Prostate gland (tissue), 2 donors: ENCODE measurements around the gene USP15. TPM values are rescaled to one million over a fixed set of nuclear protein-coding genes. Genes with fewer than 3 reads are reported as not detected.

Experiments
- DNase-seq: peaks from one replicate; pipeline ENCODE4 v3.0.0-alpha.2; 2019; ENCODE audit warnings: low spot score
- H3K27ac ChIP-seq, 2 donors: fragments of 200-600 bp; sonication (generic); 2 replicates each; pipeline ENCODE4 v1.5.1; 2017 to 2019
- H3K27me3 ChIP-seq: fragments of 200-600 bp; sonication (generic); replicated peaks from 2 replicates; pipeline ENCODE4 v1.5.1; 2019; ENCODE audit not compliant: insufficient read depth
- H3K36me3 ChIP-seq, 2 donors: fragments of 200-600 bp; sonication (generic); 1 replicate in 1 of 2; 2 replicates in 1 of 2; pipeline versions ENCODE4 v1.5.1 to v1.8.1; 2017 to 2019
- H3K4me1 ChIP-seq: fragments of 200-600 bp; sonication (generic); replicated peaks from 2 replicates; pipeline ENCODE4 v1.5.1; 2019
- H3K4me3 ChIP-seq, 2 donors: fragments of 200-600 bp; sonication (generic); 2 replicates each; pipeline ENCODE4 v1.5.1; 2017 to 2019
- H3K9me3 ChIP-seq: fragments of 200-600 bp; sonication (generic); 2 replicates; pipeline ENCODE4 v1.5.1; 2017
- POLR2A ChIP-seq: fragments of 450-650 bp; IDR thresholded peaks from one replicate; pipeline ENCODE4 v1.6.1; 2016; ENCODE audit warnings: antibody characterized with exemption, mild to moderate bottlenecking
- POLR2AphosphoS5 ChIP-seq: sonication (generic); formaldehyde crosslinking; IDR thresholded peaks from one replicate; pipeline ENCODE4 v1.6.1; 2017; ENCODE audit warnings: antibody characterized with exemption
- WGBS: methylation state at CpG from one replicate; pipeline ENCODE4 v1.1.5; 2018; 5-methylcytosine and 5-hydroxymethylcytosine counted together
- intact Hi-C: fragments of 100-400 bp; cut with DNase I; formaldehyde crosslinking; loops from one replicate; pipeline ENCODE4 v1.14.2; 2022
- total RNA-seq, 2 donors: library from RNA; depleted of rRNA; stranded (reverse); fragments of >200 nt; gene quantifications; one replicate each; pipeline ENCODE4 v1.1.0, GENCODE V29; 2016
- TF ChIP-seq, protein P1 (sequence below), 4 experiments: fragments of 200-600 bp in 2 of 4; fragments of 450-650 bp in 2 of 4; sonication (generic) in 2 of 4; IDR thresholded peaks; 1 replicate in 3 of 4; 2 replicates in 1 of 4; pipeline ENCODE4 v1.5.1; 2016 to 2019; ENCODE audit warnings: antibody characterized with exemption in 4 of 4, mild to moderate bottlenecking in 2 of 4, moderate library complexity in 2 of 4

USP15 gene
- total RNA-seq, 2 donors from 2014 or later: 33.6 to 59.4 TPM

DNA sequence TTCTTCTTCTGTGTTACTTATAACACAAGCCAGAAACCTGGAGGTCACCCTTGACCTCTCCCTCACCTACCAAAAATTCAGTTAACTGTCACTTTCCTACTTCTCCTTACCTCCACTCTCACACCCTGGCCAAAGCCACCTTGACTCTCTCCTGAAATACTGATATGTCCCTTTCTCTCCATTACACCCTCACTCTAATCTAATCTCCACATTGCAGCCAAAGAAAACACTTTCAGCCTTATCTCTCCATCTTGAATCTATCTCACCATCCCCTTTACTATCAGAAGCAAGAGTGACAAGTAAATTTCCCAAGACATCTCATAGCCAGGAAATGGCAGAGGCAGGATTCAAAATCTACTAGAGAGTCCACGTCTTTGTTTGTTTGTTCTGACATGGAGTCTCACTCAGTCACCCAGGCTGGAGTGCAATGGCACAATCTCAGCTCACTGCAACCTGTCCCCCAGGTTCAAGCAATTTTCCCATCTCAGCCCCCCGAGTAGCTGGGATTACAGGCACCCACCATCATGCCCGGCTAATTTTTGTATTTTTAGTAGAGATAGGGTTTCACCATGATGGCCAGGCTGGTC is 28.0 kb upstream of the USP15 start:
- no peak for DNase-seq
- Histone ChIP-seq H3K27ac (no peak overlapping the region), H3K36me3 (no peaks in the 10 kb centered on the region), H3K27me3 (no peaks in the 10 kb centered on the region), H3K9me3 (no peaks in the 10 kb centered on the region), H3K4me1 (no peaks in the 10 kb centered on the region), H3K4me3 (no peak overlapping the region)
- WGBS: 83% methylated on average over 3 of the region's 3 CpGs
- intact Hi-C loops: no loop called here
- no peak for TF ChIP-seq POLR2AphosphoS5
- TF ChIP-seq, protein P1, sequence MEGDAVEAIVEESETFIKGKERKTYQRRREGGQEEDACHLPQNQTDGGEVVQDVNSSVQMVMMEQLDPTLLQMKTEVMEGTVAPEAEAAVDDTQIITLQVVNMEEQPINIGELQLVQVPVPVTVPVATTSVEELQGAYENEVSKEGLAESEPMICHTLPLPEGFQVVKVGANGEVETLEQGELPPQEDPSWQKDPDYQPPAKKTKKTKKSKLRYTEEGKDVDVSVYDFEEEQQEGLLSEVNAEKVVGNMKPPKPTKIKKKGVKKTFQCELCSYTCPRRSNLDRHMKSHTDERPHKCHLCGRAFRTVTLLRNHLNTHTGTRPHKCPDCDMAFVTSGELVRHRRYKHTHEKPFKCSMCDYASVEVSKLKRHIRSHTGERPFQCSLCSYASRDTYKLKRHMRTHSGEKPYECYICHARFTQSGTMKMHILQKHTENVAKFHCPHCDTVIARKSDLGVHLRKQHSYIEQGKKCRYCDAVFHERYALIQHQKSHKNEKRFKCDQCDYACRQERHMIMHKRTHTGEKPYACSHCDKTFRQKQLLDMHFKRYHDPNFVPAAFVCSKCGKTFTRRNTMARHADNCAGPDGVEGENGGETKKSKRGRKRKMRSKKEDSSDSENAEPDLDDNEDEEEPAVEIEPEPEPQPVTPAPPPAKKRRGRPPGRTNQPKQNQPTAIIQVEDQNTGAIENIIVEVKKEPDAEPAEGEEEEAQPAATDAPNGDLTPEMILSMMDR (IDR thresholded peaks at IDR 0.05): no peak
- TF ChIP-seq POLR2A: no peak

DNA sequence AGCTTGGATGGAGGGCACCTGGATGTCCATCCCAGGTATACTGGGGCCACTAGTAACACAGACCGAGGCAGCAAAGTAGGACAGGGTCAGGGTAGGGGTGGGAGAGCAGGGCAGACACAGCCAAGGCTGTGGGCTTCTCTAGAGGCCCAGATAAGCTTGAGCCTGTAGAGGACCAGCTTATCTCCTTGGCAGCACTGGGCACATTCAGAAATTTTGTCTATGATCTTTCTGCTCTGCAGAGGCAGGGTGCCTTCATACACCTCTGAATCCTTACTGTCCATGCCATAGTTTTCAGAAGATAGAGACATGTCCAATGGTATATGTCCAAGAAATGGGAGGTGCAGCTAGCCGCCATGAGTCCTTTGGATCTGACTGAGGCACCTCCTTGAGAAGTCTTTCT is 26.4 kb upstream of the USP15 start:
- TF ChIP-seq, protein P1 (IDR thresholded peaks at IDR 0.05): no peak
- TF ChIP-seq POLR2AphosphoS5: no peak
- TF ChIP-seq POLR2A: no peak
- no peak for DNase-seq
- H3K4me1 ChIP-seq: no peaks in the 10 kb centered on the region
- no peak overlapping the region for H3K27ac ChIP-seq
- H3K36me3 ChIP-seq: no peaks in the 10 kb centered on the region
- intact Hi-C loops: no loop called here
- 87% methylated on average over 2 of the region's 2 CpGs for WGBS
- H3K4me3 ChIP-seq: no peak overlapping the region
- no peaks in the 10 kb centered on the region for H3K9me3 ChIP-seq
- H3K27me3 ChIP-seq: no peaks in the 10 kb centered on the region

DNA sequence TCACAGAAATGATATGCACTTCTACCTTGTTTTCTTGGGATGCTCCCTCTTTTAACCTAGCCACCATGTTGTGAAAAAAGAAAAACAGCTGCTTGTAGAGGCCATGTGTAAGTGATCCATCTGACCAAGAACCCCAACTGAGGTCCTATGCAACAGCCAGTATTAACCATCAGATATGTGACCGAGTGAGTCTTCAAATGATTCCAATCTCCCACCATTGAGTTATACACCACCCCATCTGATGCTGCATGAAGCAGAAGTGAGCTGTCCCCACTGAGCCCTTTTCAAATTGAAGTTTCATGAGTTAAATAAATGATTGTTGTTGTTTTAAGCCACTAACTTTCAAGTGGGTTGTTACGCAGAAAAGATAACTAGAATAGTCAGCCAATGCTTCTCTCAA is 20.6 kb upstream of the USP15 start:
- no peaks in the 10 kb centered on the region for H3K27me3 ChIP-seq
- no peak overlapping the region for H3K4me3 ChIP-seq
- 91% methylated on average over 2 of the region's 2 CpGs for WGBS
- no peaks in the 10 kb centered on the region for H3K9me3 ChIP-seq
- TF ChIP-seq POLR2A (no peak), POLR2AphosphoS5 (no peak)
- TF ChIP-seq, protein P1 (IDR thresholded peaks at IDR 0.05): no peak
- intact Hi-C loops: no loop called here
- no peaks in the 10 kb centered on the region for H3K4me1 ChIP-seq
- H3K36me3 ChIP-seq: no peaks in the 10 kb centered on the region
- no peak overlapping the region for H3K27ac ChIP-seq
- no peak for DNase-seq

DNA sequence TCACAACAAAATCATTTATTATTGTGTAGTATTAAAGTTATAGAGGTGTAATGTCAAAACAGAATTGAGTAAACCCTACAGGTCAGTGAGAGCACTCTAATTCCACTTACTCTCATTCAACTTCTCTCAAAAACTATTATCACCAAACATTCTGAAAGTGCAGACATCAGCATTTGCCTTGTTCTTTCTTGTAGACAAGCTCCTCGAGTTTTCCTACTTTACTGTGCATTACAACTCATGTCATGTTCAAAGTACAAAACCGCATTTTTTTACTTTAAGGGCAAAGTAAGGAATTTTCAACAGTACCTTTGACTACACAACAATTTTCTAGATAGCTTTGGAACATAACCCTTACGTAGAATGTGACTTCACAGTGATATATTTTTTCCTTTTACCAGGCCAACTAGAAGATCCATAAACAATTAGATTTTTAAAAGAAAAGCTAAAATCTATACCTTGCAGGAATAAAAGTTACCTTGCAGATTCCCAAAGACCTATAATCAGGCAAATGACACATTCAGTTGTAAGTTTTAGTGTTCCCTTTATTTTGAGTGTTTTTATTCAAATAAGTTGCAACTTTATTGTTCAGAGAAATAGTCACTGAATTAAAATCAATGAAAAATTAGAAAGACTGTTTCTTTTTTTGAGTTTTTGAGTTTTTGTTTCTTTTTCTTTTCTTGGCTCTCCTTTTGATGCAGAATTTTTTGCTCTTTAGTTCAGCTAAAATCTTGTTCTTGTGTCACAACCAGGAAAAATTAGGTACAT is 12.7 kb upstream of the USP15 start:
- H3K36me3 ChIP-seq: no peaks in the 10 kb centered on the region
- H3K27ac ChIP-seq: no peak overlapping the region
- no peak for TF ChIP-seq POLR2AphosphoS5
- TF ChIP-seq POLR2A: no peak
- TF ChIP-seq, protein P1 (IDR thresholded peaks at IDR 0.05): no peak
- intact Hi-C loops: no loop called here
- H3K27me3 ChIP-seq: no peaks in the 10 kb centered on the region
- no peak for DNase-seq
- no peaks in the 10 kb centered on the region for H3K9me3 ChIP-seq
- H3K4me3 ChIP-seq: no peak overlapping the region
- 81% methylated on average over 3 of the region's 3 CpGs for WGBS
- H3K4me1 ChIP-seq: no peaks in the 10 kb centered on the region

DNA sequence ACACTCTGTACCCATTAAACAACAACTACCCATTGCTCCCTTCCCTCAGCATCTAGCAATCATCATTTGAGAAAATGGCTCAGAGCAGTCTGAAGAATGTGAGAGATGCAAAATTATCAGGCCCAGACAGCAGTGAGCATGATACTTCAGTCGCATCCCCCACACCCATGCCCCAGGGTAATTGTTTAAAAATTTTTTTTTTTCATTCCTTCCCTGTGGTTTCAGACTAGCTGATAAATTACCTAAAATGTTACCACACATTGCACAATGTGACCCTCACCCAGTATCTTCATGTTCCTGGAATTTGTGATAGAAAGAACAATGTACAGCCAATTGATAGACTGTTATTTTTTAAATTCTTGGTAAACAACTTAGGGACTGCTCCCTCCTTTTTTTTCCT is 11.3 kb upstream of the USP15 start:
- DNase-seq: no peak
- no peak overlapping the region for H3K27ac ChIP-seq
- H3K27me3 ChIP-seq: no peaks in the 10 kb centered on the region
- no peaks in the 10 kb centered on the region for H3K4me1 ChIP-seq
- intact Hi-C loops: no loop called here
- no peaks in the 10 kb centered on the region for H3K9me3 ChIP-seq
- no peaks in the 10 kb centered on the region for H3K36me3 ChIP-seq
- 71% methylated on average over 1 of the region's 1 CpG for WGBS
- no peak for TF ChIP-seq POLR2AphosphoS5
- TF ChIP-seq POLR2A: no peak
- TF ChIP-seq, protein P1 (IDR thresholded peaks at IDR 0.05): no peak
- H3K4me3 ChIP-seq: no peak overlapping the region
